Activated gamma-delta T cell treated with Interleukin-2 at 50 U/mL for 16 hours (primary cell): ENCODE data around the gene SP2.
A peak's percentile ranks its signal among the peaks of the same experiment; 100 is the strongest.

Experiments
- DNase-seq: peaks from one replicate; pipeline ENCODE4 v3.0.0-alpha.2; 2020

SP2 gene

DNA sequence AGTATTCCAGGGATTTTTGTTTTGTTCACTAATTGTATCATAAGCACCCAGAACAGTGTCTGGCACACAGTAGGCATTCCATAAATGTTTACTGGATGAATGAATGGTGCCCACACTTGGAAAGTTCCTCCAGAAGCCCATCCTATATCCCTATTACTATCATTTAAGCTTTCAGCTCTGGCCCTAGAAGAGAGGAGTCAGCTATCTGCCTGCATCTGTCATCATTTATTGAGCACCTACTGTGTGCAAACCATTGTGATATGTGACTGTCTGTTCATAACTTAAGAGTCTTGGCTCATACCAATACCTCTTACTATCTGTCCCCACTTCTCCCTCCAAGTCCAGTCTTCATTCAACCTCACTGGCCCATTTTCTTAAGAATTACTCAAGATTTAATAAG is 25.0 kb upstream of the SP2 start:
- DNase-seq: no peak

DNA sequence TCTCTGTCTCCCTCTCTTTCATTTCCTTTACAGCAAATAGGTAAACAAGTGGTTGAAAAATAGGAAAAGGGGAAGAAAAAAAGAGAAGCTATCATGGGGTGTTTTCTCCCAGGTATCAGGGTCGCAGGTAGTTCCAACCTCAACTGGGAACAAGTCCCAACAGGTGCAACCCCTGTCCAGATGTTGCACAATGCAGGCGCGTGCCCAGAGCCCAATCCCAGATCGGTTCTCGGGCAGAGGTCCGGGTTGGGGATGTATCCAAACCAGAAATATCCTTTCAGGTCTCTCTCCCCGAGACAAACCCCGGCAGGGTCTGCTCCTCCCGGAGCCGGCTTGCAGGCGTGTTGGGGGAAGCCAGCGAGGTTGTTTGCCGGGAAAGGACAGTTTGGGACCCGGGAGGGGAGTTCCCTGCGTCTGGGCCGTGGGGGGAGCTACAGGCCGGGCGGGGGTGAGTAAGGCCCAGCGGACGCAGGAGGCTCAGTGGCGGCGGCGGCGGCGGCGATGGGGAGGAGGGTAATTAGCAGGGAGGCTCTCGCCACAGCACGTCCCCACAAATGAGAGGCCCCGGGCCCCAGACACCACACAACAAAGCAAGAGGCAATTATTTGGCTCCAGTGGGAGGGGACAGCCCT is 23.9 kb upstream of the SP2 start:
- no peak for DNase-seq

DNA sequence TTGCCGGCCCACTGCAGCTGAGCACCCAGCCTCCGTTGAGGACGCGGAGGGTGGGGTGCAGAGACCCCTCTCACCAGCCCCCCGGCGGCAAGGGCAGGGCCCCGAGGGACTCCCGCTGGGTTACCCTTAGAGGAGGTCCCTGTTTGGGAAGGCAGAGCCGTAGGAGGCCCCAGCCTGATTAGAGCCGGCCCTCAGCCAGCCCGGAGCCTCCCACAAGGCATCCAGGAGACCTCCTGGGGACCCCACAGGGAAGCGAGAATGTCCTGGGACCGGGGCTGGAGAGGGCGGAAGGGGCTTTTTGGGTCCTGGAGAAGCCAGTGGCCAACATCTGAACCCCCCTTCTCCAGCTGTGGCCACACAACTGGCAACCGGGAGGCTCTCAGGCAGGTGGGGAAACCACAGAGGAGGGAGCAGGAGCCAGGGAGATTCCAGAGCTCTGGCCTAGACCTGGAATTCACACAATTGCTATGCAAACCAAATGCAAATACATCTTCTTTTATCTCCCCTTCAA is 23.3 kb upstream of the SP2 start:
- DNase-seq: no peak

DNA sequence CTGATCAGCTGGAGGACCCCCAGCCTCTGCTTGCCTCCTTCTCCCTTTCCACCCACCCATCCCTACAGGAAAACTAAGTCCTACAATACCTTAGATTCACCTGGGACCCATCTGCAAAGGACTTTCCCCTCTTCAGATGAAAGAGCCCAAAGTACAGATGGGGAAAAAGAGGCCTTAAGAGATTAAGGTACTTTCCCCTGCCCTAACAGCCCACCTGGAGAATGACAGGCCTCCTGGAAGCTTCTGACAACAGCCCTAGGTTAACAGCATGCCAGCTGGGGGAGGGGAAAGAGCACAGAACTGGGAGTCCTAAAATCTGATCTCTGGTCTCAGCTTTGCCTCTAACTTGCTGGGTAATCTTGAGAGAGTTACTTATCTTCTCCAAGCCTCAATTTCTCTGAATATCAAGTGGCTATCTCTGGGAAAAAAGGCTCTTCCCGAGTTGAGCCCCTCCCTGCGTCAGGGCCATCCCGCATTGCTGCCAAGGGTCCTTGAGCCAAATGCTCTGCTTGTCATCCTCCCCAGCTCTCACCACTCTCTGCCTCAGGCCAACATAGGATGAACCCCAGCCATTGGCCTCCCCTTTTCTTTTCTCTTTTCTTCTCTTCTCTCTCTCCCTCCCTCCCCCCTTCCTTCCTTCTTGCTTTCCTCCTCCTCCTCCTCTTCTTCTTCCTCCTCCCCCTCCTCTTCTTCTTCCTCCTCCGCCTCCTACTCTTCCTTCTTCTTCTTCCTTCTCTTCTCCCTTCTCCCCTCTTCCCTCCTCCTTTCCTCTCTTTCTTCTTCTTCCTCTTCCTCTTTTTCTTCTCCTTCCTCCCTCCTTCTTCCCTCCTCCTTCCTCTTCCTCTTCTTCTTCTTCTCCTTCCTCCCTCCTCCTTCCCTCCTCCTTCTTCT is 22.6 kb upstream of the SP2 start:
- DNase-seq: no peak

DNA sequence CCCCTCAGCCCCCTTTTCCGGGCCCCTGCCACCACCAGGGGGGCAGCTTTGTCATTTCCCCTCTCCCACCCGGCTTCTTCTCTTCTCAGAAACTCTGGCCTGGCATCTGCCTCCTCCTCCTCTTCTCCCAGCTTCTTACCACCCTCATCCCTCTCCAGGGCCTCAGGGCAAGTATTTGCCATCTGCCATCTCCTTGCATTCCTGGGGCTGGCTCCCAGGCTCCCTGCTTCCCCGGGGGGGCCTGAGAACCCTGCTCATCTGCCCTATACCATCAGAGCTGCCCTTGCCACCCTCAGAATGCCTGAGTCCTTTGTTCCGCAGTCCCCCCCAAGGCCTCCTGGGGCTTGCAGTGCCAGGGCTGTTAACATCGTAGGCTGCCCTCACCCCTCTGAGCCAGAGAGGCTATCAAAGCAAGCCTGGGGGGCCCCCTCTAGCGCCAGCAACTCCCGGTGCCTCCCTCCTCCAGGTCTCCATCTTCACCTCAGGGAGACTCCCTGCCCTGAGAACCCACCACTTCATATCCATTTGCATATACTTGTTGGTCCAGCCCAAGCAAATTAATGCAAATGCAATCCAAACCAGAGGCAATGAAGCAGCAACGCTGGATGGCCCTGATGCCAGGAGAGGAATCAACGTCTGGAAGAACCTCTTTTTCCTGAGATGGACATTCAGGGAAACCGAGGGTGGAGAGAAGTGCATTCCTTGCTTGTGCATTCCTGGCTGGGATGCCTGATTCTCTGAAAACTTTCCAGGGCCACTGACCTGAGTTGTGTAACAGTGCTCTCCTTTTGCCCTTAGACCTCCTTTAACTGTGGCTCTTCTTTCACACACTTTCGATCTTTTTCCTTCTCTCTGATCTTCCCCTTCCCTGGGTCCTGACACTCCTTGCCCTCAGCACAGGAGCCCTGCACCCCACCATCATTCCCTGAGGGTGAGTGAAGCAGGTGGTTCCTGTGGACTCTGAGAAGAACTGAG is 20.7 kb upstream of the SP2 start:
- no peak for DNase-seq

DNA sequence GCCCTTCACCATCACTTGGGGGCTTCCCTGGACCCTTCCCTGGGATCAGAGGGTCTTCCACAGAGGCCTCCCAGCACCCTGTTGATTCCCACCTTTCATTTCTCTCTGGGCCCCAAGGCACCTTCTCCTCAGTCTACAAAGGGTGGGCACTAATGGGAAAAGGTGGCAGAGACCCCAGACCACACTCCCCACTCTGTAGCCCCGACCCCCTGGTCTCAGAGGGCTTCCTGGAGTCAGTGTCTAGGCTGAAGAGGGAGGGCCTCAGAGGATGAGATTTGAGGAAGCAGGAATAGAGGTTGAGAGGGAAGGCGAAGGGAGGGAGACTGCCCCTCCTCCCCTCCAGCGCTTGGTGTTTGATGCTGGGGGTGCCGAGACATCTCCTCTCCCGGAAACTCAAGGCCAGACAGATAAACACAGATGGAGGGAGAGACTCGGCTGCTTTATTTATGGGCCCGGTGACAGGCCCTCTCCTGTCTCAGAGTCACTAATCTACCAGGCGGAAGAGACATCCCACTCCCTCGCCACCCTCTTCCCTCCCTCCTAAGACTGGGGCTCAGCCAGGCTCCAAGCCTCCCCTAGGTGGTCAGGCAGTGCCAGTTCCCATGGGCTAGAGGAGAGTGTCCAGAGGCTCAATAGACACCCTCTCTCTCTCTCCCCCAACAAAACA is 18.5 kb upstream of the SP2 start:
- no peak for DNase-seq

DNA sequence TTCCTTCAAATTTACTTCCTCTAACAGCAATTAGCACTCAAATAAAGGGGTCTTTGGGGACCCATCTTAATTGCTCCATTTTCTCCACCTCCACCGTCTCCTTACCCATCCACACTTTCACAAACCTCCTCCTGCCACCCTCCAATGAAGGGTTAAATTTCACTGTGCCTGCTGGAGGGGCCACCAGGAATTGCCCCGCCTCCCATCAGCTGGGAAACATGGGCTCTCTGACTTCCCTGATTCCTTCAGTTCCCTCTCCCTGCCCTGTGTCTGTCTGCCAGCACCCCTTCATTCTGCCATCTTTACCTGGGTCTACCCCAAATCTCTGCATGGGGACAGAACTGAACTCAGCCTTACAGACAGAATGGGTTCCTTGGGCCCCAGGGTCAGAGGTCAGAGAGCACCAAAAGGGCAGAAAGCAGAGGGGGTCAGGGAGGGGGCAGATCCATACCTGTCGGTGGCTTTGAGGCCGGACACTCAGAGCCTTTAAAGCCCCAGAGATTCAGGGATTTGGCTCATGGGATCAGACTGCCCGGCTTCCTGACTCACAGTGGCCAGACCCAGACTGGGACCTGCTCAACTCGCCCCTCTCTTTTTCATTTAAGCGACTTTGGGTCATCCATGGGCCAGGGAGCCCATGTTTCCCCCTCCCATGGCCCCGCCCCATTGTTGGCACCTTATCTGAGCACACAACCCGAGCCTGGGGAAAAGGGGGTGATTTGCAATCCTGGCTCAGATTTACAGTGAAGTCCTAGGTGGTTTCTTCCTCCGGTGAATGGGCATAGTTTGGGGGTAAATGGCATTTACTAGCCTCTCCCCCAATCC is 17.6 kb upstream of the SP2 start:
- no peak for DNase-seq

DNA sequence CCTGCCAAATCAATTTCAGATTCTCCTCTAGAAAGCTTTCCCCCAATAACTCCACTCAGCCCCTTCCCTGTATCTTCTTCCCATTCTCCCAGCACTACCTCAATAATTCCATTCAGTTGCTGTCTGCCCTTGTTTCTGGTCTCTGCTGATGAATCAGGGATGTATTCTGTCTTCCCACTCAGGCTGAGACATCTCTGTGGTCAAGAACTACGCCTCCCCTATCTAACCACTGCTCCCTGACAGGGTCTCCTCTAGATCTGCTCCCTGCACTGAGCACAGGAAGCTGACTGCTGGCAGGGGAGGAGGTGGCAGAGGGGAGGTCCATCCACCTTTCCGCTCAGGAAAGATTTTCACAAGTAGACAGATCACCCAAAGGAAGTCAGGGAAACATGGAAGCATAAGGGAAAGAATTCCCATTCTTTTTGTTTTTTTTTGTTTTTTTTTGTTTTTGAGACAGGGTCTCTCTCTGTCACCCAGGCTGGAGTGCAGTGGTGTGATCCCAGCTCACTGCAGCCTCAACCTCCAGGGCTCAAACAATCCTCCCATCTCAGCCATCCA is 16.9 kb upstream of the SP2 start:
- DNase-seq: no peak

DNA sequence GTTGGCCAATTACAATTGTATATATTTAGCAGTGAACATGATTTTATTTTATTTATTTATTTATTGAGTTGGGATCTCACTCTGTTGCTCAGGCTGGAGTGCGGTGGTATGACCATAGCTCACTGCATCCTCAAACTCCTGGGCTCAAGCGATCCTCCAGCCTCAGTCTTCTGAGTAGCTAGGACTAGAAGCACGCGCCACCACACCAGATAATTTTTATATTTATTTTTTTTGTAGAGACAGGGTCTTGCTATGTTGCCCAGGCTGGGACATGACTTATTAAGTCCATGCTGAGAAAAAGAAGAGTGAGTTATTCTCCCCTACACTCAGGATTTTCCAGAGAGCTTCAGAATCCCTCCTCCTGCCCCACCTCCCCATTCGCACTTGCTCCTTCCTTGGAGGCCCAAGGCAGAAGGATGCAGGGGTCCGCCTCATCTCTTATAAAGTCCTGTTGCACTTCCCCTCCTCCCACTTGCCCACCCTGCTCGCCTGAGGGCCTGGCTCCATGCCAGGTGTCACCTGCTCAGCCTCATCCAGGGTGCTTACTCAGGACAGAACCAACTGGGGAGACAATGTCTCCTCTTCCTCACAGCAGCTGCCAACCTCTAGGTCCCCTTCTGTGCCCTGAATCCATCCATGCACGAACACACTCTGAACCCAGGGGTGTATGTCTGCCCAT is 16.1 kb upstream of the SP2 start:
- DNase-seq: no peak

DNA sequence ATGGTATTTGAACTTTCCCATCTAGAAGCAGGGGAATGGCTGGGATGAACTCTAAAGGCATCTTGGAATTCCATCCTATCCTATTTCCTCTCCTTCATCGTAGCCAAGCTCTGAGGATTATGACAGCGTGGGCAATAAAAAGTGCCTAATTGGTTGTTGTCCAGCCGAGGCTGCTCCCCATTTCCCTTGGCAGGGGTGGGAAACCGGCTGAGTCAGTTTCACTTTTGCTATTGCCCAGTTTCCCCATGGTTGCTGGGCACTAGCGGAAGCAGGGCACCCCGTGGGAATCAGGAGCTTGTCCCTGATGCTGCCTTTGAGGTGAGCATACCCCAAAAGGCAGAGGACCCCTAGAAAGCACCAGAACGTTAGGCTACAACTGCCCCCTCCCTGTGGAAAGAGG is 13.8 kb upstream of the SP2 start:
- DNase-seq: no peak

DNA sequence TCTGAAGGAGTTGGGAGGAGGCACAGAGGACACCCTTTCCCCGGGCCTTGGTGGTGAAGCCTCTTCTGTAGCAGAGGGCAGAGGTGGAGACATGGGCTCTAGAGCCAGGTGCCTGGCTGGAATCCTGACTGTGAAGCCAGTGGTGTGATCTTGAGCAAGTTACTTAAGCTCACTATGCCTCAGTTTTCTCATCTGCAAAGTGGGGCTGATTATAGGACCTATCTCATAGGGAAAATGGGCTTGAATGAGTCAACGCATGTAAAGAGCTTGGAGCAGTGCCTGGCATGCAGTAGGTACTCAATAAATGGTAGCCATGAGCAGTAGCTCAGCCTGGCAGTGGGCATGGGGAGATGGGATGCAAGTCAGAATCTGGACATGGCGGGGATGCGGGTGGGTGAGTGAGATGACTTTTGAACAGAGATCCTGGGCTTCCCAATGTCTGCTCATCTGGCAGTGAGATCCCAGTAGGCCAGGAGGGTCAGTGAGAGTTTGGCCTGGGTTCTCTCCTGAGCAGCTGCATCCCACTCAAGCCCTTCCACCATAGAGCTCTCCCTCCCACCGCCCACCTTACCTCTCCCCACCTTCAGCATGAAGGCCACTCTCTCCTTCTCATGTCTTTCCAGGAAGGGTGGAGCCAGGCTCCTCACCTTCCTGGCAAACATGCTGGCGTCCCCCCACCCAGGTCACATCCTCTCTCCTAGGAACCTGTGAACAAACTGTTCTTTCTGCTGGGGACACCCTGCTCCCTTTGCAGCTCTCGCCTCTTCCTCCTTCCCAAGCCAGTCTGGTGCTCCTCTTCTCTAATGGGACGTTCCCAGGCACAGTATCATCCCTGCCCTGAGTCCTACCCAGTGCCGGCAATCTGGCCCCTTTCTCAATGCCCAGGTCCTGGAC is 13.1 kb upstream of the SP2 start:
- DNase-seq: no peak

DNA sequence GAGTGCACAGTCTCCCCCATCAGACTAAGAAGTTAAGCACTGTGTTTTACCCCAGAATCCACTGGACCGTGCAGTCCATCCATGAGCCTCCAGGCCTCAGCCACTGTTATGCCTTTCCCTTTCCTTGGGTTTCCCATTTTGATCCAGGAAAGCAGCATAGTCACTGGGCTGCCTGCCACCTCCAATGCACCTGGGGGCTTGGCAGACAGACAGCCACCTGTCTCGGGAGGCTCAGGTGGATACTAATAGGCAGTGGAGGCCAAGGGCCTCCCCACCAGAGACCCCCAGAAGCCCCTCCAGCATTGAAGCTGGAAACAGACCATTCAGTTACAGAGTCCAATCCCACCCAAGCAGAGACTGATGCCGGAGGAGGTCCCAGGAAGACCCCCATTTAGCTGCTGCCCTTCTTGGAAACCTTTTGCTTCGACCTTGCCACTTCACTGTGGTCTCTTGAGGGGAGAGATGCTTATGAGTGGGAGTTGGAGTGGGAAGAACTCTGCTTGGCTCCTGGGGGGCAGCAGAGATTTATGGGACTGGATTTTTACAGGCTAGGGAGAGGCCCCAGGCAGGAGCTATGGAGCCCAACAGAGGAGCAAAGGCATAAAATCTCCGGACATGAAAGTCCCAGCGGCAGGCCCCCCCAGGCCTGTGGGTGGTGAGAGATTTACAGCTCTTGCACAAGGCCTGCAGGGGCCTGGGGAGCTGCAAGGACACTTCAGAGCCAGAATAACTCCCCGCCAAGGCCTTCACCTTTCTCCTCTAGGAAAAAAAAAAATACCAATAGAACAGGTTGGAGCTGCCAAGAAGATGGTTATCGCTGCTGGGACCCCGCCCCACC is 12.2 kb upstream of the SP2 start:
- DNase-seq: no peak

DNA sequence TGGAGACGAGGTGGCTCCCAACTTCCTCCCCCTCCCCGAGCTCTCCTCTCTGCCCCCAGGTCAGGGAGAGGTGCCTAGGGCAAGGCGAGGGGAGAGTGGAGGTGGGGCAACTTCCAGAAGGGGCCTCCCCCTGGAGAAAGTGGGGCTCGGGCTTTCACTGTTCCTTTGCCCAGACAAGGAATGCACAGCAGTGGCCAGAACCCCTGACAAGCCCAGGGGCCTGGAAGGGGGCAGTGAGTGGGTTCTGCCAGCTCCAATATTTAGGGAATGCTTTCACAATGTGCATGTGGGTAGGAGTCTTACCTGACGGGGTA is 11.7 kb upstream of the SP2 start:
- no peak for DNase-seq

DNA sequence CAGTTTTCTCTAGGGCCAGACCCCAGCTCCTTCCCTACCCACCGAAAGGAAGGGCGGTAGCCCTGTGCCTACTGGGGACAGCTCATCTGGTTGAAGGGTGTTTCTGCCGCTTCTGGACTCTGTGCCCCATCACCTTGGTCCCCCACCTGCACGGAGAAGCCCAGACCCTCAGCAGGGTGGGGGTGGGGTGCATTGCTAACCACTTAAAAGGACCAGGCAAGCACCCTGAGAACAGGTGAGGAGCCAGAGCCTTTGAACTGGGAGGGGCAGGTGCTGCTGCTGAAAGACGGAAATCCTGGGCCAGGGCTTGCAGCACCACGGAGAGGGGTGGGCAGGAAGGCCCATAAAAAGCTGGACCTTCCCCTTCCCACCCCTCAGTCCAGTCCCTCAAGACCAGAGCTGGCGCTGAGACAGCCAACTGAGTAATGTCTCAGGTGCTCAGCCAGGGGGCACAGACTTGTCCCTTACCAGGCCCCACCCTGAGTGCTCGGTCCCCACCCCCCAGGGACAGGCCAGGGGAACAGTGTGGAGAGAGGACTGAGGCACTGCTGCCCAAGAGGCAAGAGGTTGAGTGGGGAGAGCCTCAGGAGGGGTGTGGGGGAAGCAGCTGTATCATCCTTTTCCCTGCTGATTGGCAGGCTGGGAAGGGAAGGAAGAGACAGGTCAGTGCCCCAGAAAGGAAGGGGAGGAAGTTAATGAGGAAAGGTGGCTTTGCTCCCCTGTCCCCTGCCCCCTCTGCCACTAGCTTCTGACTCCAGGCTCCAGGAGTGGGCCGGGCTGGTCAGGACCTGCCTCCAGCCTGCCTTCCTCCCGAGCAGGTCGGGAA is 10.9 kb upstream of the SP2 start:
- peak; percentile 20 for DNase-seq

DNA sequence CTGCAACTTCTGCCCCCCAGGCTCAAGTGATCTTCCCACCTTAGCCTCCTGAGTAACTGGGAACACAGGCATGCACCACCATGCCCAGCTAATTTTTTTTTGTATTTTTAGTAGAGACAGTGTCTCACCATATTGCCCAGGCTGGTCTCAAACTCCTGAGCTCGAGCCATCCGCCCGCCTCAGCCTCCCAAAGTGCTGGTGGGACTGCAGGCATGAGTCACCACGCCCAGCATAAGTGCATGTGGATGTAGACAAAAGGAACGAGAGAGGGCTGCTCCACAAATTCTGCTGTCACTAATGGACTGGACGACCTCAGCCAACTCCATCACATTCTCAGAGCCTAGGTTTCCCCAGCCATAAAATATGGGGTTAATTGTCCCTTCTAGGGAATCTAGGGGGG is 7.7 kb upstream of the SP2 start:
- no peak for DNase-seq

DNA sequence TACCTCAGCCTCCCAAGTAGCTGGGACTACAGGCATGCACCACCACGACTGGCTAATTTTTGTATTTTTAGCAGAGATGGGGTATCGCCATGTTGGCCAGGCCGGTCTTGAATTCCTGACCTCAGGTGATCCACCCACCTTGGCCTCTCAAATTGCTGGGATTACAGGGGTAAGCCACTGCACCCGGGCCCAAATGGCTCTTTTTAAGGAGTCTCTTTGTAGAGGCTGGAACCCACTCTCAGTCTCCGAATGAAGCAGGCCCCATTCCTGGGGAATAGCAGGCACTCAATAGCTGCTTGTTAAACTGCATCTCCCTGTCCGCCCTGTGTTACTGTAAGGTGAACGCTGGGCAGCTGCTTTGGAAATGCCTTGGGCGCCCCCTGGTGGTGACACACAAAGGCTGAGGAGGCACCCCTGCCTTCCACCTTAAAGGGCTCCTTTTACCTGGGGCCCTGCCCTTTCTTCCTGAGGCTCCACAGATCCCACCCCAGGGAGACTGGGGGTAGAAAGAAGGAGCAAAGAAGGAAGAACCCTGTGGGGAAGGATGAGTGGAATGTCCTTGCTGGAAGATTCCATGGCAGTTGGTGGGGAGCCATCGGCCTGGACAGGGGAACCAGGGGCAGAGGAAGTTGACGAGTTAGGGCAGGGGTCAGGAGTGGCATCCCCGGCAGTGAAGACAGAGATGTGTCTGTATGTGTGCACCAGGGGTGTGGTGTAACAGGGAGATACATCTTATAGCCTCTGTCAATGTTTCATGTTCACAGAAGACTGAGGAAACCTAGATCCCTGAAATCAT is 6.1 kb upstream of the SP2 start:
- DNase-seq: peak; percentile 95

DNA sequence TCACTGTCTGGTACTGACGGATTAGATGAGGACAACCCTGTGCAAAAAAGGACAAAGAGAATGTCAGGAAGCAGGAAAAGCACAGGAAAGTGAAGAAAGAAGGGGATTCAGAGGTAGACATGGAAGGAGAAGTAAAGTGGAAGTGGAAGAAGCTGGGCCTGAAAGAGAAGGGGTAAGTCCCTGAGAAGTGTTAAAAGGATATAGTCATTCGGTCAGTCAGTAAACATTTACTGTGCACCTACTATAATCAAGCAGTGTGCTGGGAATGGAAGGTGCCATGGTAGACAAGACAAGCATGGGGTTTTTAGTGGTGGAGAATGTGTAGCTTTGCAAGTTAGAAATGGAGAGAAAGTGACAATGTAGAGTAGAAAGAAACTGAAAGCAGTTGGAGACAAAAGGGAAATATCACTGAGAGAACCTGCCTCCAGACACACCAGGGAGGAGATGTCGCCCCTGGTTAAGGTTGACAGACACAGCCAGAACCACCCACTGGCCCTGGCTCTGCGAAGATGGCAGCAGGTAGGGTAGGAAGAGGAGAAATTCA is 4.4 kb upstream of the SP2 start:
- no peak for DNase-seq
